Stimulated activated CD4-positive, alpha-beta T cell treated with anti-CD3 and anti-CD28 coated beads, Interleukin-15, amount 100 ng/mL, for 48 hours (primary cell): ENCODE measurements around the gene OR4X2.
"Not testable (repeated sequence)": the region's sequence is repeated elsewhere in the genome, so short reads cannot be mapped to it uniquely, and the experiment has no call there.

ENCODE experiments used
- DNase-seq, 2 donors: peaks; one replicate each; pipeline ENCODE4 v3.0.0-alpha.2; 2020; ENCODE audit warnings: low read depth in 2 of 2

The OR4X2 gene, protein sequence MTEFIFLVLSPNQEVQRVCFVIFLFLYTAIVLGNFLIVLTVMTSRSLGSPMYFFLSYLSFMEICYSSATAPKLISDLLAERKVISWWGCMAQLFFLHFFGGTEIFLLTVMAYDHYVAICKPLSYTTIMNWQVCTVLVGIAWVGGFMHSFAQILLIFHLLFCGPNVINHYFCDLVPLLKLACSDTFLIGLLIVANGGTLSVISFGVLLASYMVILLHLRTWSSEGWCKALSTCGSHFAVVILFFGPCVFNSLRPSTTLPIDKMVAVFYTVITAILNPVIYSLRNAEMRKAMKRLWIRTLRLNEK

DNA sequence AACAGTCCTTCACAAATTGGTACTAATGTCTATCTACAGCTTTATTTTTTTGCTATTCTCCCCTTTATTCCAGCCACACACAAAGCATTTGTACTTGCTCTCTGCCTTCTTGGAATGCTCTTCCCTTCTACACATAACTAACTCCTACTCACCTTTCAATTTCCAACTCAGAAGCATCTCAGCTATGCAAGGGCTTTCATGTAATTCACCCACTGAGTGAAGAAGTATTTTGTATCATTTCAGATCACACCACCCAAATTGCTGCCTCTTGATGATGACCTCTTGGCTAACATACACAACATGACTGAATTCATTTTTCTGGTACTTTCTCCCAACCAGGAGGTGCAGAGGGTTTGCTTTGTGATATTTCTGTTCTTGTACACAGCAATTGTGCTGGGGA is at the start of gene OR4X2:
Gene OR4X2 (plus strand): TSS at position 301 of the 400 bp plus-strand sequence. CDS start 0 bp downstream, at position 301.
- no peak for DNase-seq

DNA sequence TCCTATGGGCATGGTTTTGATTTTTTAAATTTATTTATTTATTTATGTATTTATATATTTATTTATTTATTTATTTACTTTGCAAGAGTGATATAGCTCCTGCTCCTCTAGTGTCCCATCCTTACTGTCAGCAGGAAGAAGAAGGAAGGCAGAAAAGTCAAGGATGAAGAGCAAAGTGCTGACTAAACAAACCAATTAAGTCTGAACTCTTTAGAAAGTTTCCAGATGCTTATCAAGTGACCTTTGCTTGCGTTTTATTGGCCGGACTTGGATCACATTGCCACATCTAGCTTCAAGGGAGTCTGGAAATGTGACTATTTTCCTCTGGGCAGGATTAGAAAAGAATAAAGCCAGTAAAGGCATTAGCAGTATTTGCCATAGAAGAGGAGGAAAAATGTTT is 37.0 kb upstream of the OR4X2 start:
- DNase-seq = no peak

DNA sequence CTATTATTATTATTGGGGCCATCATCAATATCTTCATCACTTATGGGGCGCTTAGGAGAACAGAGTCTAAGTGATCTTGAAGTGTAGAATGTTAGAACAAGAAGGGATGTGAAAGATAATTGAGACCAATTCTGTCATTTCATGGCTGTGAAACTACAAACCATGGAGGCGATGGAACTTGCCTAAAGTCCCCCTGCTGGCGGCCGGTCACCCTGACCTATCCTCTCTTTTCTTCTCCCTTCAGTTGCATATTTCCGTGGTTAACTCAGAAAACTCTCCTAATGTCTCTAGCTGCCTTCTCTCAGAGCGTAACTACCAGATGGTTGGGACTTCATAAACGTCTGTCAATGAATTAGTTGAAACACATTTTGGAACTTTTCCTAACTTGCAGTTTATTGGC is 34.9 kb upstream of the OR4X2 start:
- no peak for DNase-seq

DNA sequence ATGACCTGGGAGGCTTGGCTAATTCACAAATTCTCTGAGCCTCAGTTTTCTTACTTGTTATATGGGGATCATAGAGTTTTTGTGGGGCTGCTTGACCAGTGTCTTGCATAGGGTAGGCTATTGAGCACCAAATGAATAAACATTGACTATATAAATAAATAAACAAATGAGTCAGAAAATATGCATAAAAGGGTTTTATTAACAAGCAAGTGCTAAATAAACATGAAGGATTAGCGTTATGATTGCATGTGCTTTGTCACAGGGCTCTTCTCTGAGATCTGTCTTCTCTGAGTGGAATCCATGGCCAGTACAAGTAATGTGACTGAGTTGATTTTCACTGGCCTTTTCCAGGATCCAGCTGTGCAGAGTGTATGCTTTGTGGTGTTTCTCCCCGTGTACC is 28.4 kb upstream of the OR4X2 start, which contains the start of gene OR4B1:
Gene OR4B1 (plus strand): TSS at position 301 of the 400 bp plus-strand sequence. CDS start 0 bp downstream, at position 301.
- no peak for DNase-seq

DNA sequence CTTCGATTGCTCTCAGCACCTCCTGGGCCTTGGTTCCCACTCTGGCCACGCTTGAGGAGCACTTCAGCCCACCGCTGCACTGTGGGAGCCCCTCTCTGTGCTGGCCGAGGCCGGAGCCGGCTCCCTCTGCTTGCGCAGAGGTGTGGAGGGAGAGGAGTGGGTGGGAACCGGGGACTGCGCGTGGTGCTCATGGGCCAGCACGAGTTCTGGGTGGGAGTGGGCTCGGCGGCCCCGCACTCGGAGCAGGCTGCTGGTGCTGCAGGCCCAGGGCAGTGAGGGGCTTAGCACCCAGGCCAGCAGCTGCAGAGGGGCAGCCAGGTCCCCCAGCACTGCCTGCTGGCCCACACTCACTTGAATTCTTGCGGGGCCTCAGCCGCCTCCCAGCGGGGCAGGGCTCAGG is 16.1 kb upstream of the OR4X2 start:
- DNase-seq = no peak

DNA sequence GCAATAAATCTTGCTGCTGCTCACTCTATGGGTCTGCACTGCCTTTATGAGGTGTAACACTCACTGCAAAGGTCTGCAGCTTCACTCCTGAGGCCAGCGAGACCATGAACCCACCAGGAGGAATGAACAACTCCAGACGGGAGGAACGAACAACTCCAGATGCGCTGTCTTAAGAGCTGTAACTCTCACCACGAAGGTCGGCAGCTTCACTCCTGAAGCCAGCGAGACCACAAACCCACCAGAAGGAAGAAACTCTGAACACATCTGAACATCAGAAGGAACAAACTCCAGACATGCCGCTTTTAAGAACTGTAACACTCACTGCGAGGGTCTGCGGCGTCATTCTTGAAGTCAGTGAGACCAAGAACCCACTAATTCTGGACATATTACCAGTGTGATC is 14.8 kb upstream of the OR4X2 start:
- DNase-seq = not testable (repeated sequence)

DNA sequence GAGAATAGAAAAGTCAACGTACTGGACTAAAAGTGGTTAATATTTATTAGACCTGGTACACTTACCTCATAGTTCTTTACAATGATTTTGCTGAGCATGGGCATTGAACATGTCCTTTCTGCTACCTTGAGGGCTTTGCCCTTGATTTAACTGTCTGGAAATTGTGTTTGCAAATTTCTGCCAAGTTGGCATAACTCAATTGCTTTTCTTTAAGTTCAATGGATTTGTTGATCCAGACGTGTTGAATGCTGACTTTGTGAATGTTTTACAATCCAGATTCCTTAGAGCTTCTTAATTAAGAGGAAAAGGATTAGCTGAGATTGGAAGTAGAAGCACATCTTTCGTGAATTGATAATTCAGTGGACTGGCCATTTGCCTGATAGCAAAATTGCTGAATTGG is 7.2 kb upstream of the OR4X2 start:
- DNase-seq = no peak

DNA sequence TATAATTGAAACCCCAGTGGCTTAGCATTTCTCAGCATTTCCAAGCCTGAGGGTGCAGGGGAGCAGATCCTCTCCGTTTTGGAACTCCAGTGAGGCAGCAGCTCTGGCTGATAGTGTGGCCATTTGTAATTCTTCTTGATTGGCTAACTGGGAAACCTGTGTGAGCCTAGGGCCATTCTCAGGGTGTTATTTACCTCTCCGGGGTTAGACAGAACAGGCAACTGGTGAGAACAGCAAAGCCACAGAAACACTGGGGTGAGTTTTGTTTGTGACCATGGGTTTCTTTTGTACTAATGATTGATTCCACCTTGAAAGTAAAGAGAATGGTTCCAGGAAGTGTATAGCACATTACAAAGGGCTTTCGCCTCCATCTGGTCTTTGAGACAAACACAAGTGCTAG is 2.4 kb upstream of the OR4X2 start:
- DNase-seq = no peak

DNA sequence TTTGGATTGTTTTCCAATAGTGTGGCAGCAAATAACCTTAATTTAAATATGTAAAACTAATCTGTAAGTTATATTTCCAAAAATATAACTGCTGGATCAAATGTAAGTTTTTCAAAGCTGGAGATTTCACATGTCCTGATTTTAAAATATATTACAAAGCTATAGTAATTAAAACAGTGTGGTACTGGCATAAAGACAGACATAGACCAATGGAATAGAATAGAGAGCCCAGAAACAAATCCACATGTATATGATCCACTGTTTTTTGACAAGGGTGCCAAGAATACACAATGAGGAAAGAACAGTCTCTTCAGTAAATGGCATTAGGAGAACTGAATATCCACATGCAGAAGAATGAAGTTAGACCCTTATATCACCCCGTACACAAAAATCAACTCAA is 4.0 kb downstream of the OR4X2 start:
- no peak for DNase-seq

DNA sequence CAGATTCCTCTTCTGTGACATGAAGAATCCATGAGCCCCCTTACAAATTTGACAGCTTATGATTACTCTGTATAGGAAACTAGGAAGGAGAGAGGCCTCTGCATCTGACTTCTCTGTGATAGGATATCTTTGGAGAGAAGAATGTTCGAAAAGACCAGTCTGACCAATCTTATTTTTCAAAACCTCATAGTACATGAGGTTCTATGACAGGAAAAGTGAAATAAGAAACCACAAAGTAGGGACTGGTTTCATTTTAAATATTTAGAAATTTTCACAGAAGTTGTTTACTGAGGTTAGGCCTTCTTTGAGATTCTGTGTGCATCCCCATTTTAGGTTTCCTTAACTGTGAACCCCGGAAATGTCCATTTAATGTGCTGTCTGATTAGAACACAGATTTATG is 16.7 kb downstream of the OR4X2 start:
- DNase-seq = no peak

DNA sequence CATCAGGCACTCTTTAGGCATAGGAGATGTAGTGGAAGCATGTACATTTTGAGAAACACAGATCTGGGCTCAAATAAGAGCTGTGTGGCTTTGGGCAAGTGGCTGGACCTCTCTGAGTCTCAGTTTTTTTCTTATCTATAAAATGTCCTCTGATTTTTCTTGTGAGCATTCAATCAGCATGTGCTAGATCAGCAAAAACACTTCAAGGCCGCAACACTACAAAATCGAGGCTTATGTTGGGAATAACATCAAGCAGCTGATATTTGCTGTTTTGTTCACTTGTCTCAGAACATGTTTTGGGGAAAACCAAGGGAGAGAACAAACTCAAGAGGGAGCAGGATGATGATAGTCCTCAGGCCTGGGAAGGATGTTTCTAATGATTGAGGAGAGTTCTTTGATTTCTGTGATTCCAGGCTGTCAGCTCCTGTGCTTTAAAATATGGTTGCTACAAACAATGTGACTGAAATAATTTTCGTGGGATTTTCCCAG is 18.6 kb downstream of the OR4X2 start, which contains the start of gene OR4X1:
Gene OR4X1 (plus strand): TSS at position 439 of the 489 bp plus-strand sequence. CDS start 0 bp downstream, at position 439.
- no peak for DNase-seq

DNA sequence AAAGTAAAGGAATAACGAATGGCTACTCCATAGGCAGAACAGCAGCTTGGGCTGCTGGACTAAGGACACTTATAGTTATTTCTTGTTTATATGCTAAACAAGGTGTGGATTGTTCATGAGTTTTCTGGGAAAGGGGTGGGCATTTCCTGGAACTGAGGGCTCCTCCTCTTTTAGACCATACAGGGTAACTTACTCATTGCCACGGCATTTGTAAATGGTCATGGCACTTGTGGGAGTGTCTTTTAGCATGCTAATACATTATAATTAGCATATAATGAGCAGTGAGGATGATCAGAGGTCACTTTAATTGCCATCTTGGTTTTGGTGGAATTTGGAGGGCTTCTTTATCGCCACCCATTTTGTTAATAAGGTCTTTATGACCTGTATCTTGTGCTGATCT is 25.7 kb downstream of the OR4X2 start:
- no peak for DNase-seq

DNA sequence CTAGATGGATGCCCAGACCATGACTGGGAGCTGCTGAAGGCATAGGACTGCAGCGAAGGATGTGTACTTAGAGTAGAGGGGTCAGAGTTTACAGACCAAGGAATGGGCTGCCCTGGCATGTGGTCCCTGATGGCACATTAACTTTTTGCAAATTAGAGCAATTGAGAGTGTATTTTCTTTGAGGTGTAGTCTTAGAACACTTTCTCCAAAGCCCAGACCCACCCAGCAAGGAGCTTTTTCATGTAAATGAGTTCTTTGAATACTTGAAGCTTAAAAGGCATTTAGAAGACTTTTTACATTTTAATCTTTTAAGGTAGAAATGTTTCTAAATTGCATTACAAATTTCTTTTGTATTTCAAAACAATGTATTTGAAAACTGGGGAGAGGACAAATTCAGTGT is 27.7 kb downstream of the OR4X2 start:
- no peak for DNase-seq
